ENCODE results near the gene MLPH.

DNA sequence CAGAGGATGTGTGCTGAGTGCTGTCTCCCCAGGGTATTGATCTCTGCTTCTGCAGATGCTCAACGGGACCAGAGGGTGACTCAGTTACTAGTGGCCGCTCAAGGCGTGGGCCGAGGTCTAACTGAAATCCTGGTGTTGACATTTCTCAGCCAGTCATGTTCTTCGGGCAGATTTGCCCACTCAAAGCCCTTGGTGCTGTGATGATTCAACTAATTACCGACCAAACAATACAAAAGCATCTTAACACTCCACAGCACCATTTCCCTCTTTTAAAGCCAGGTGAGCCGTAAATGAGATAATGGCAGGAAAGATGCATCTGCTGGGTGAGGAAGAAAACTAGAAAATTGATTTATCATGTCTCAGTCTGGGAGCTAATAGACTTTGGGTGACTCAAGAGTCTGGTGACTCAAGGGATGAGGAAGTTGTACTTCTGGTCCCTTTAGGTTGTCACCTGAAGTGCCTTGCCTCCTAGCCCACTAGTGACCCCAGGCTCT lies 46.7 kb downstream of the MLPH start:
- TF ChIP-seq BHLHE40 (IDR thresholded peaks at IDR 0.05; ENCODE audit: low read length) (no peak), ZNF530 (CRISPR knock-in tag; IDR thresholded peaks at IDR 0.05; ENCODE audit: low read depth) (no peak), CC2D1A (CRISPR knock-in tag; IDR thresholded peaks at IDR 0.05) (no peak), NFYC (CRISPR knock-in tag; IDR thresholded peaks at IDR 0.05) (no peak)
- TF ChIP-seq, protein P1, sequence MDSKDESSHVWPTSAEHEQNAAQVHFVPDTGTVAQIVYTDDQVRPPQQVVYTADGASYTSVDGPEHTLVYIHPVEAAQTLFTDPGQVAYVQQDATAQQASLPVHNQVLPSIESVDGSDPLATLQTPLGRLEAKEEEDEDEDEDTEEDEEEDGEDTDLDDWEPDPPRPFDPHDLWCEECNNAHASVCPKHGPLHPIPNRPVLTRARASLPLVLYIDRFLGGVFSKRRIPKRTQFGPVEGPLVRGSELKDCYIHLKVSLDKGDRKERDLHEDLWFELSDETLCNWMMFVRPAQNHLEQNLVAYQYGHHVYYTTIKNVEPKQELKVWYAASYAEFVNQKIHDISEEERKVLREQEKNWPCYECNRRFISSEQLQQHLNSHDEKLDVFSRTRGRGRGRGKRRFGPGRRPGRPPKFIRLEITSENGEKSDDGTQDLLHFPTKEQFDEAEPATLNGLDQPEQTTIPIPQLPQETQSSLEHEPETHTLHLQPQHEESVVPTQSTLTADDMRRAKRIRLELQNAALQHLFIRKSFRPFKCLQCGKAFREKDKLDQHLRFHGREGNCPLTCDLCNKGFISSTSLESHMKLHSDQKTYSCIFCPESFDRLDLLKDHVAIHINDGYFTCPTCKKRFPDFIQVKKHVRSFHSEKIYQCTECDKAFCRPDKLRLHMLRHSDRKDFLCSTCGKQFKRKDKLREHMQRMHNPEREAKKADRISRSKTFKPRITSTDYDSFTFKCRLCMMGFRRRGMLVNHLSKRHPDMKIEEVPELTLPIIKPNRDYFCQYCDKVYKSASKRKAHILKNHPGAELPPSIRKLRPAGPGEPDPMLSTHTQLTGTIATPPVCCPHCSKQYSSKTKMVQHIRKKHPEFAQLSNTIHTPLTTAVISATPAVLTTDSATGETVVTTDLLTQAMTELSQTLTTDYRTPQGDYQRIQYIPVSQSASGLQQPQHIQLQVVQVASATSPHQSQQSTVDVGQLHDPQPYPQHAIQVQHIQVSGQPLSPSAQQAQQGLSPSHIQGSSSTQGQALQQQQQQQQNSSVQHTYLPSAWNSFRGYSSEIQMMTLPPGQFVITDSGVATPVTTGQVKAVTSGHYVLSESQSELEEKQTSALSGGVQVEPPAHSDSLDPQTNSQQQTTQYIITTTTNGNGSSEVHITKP (CRISPR knock-in tag; IDR thresholded peaks at IDR 0.05; ENCODE audit: low read depth) = no peak
- TF ChIP-seq, protein P2, sequence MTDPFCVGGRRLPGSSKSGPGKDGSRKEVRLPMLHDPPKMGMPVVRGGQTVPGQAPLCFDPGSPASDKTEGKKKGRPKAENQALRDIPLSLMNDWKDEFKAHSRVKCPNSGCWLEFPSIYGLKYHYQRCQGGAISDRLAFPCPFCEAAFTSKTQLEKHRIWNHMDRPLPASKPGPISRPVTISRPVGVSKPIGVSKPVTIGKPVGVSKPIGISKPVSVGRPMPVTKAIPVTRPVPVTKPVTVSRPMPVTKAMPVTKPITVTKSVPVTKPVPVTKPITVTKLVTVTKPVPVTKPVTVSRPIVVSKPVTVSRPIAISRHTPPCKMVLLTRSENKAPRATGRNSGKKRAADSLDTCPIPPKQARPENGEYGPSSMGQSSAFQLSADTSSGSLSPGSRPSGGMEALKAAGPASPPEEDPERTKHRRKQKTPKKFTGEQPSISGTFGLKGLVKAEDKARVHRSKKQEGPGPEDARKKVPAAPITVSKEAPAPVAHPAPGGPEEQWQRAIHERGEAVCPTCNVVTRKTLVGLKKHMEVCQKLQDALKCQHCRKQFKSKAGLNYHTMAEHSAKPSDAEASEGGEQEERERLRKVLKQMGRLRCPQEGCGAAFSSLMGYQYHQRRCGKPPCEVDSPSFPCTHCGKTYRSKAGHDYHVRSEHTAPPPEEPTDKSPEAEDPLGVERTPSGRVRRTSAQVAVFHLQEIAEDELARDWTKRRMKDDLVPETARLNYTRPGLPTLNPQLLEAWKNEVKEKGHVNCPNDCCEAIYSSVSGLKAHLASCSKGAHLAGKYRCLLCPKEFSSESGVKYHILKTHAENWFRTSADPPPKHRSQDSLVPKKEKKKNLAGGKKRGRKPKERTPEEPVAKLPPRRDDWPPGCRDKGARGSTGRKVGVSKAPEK (CRISPR knock-in tag; IDR thresholded peaks at IDR 0.05; ENCODE audit: borderline replicate concordance) = no peak
- TF ChIP-seq, protein P3, sequence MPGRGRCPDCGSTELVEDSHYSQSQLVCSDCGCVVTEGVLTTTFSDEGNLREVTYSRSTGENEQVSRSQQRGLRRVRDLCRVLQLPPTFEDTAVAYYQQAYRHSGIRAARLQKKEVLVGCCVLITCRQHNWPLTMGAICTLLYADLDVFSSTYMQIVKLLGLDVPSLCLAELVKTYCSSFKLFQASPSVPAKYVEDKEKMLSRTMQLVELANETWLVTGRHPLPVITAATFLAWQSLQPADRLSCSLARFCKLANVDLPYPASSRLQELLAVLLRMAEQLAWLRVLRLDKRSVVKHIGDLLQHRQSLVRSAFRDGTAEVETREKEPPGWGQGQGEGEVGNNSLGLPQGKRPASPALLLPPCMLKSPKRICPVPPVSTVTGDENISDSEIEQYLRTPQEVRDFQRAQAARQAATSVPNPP (CRISPR knock-in tag; IDR thresholded peaks at IDR 0.05) = no peak
